UCSD-AML1 (cell line): ENCODE measurements around the gene PGK2.
"Not testable (repeated sequence)": the region's sequence is repeated elsewhere in the genome, so short reads cannot be mapped to it uniquely, and the experiment has no call there.

Experiments used
- DNase-seq: peaks from one replicate; lab custom pipeline; 2025; ENCODE audit not compliant: unreplicated experiment; lab: John Stamatoyannopoulos, UW

Gene PGK2

GRCh38 chr6:49787176-49787575 is at the start of gene PGK2:
Gene PGK2, minus strand, starts transcription at chr6:49787285. Its CDS starts 98 bp downstream, at chr6:49787187.
- no peak for DNase-seq

GRCh38 chr6:49835140-49835539 is 48.1 kb upstream of the PGK2 start:
- DNase-seq: no peak

GRCh38 chr6:49833386-49833785 is 46.3 kb upstream of the PGK2 start:
- no peak for DNase-seq

GRCh38 chr6:49826743-49827406 is 39.8 kb upstream of the PGK2 start:
- DNase-seq: no peak

GRCh38 chr6:49815166-49815565 is 28.1 kb upstream of the PGK2 start:
- DNase-seq: no peak

- DNase-seq: no peak
Observed at GRCh38 chr6:49813248-49813647, 26.2 kb upstream of the PGK2 start.

- DNase-seq: no peak
Observed at GRCh38 chr6:49806145-49806544, 19.1 kb upstream of the PGK2 start.

- no peak for DNase-seq
Observed at GRCh38 chr6:49805246-49805645, 18.2 kb upstream of the PGK2 start.

GRCh38 chr6:49801525-49801924 is 14.4 kb upstream of the PGK2 start:
- no peak for DNase-seq

GRCh38 chr6:49799090-49799489 is 12.0 kb upstream of the PGK2 start:
- DNase-seq: no peak

GRCh38 chr6:49796842-49797455 is 9.9 kb upstream of the PGK2 start:
- DNase-seq: not testable (repeated sequence)

- no peak for DNase-seq
Observed at GRCh38 chr6:49790341-49790740, 3.3 kb upstream of the PGK2 start.

- no peak for DNase-seq
Observed at GRCh38 chr6:49784272-49784671, 2.8 kb downstream of the PGK2 start.

- DNase-seq: no peak
Observed at GRCh38 chr6:49782725-49783124, 4.4 kb downstream of the PGK2 start.

GRCh38 chr6:49782293-49782692 is 4.8 kb downstream of the PGK2 start:
- DNase-seq: no peak

- no peak for DNase-seq
Observed at GRCh38 chr6:49776444-49776843, 10.6 kb downstream of the PGK2 start.

GRCh38 chr6:49775043-49775442 is 12.0 kb downstream of the PGK2 start:
- DNase-seq: no peak

- no peak for DNase-seq
Observed at GRCh38 chr6:49772285-49772684, 14.8 kb downstream of the PGK2 start.

GRCh38 chr6:49766762-49767161 is 20.3 kb downstream of the PGK2 start:
- no peak for DNase-seq

GRCh38 chr6:49764571-49765236 is 22.4 kb downstream of the PGK2 start:
- DNase-seq: no peak

GRCh38 chr6:49744259-49744658 is 42.8 kb downstream of the PGK2 start, which contains the start of gene CRISP3:
Gene CRISP3, minus strand, starts transcription at chr6:49744388. Its CDS starts 21 bp downstream, at chr6:49744367.
- DNase-seq: no peak

- DNase-seq: no peak
Observed at GRCh38 chr6:49743429-49743828, 43.7 kb downstream of the PGK2 start.
